DOHH2 (cell line): ENCODE measurements around the gene NEAT1.

Source experiments
- H3F3A ChIP-seq: fragments of 200-600 bp; sonication (generic), shearing (Covaris generic); 2 replicates; pipeline ENCODE4 v1.6.0; 2016; ENCODE audit warnings: antibody characterized with exemption, mild to moderate bottlenecking; ENCODE audit not compliant: control insufficient read depth, insufficient read depth
- H3K27ac ChIP-seq: fragments of 200-600 bp; sonication (generic); 2 replicates; pipeline ENCODE4 v1.5.1; 2014; ENCODE audit warnings: low read depth, mild to moderate bottlenecking, low read length, moderate library complexity
- H3K27me3 ChIP-seq: fragments of 200-600 bp; sonication (generic); 2 replicates; pipeline ENCODE4 v1.6.1; 2014; ENCODE audit warnings: mild to moderate bottlenecking, low read length, mixed read lengths; ENCODE audit not compliant: control insufficient read depth
- H3K36me3 ChIP-seq: fragments of 200-600 bp; sonication (generic); 2 replicates; pipeline ENCODE4 v1.6.1; 2014; ENCODE audit warnings: mild to moderate bottlenecking, low read length, moderate library complexity, mixed read lengths; ENCODE audit not compliant: control insufficient read depth
- H3K4me1 ChIP-seq: fragments of 200-600 bp; sonication (generic); 2 replicates; pipeline ENCODE4 v1.6.1; 2014; ENCODE audit warnings: mild to moderate bottlenecking, low read length, mixed read lengths; ENCODE audit not compliant: control insufficient read depth
- H3K4me2 ChIP-seq: fragments of 200-600 bp; sonication (generic); 2 replicates; pipeline ENCODE4 v1.6.0; 2014; ENCODE audit warnings: mild to moderate bottlenecking, low read length, moderate library complexity
- H3K4me3 ChIP-seq: fragments of 200-600 bp; sonication (generic); 2 replicates; pipeline ENCODE4 v1.5.1; 2014; ENCODE audit warnings: mild to moderate bottlenecking, low read length, mixed read lengths
- H3K79me2 ChIP-seq: fragments of 200-600 bp; sonication (generic); 2 replicates; pipeline ENCODE4 v1.6.1; 2014; ENCODE audit warnings: mild to moderate bottlenecking, low read length, mixed read lengths; ENCODE audit not compliant: control insufficient read depth
- H3K9me2 ChIP-seq: fragments of 200-600 bp; sonication (generic); replicated peaks from 2 replicates; pipeline ENCODE4 v1.6.1; 2014; ENCODE audit warnings: mild to moderate bottlenecking, low read length, mixed read lengths; ENCODE audit not compliant: control insufficient read depth
- H3K9me3 ChIP-seq: fragments of 200-600 bp; sonication (generic); 2 replicates; pipeline ENCODE4 v1.6.1; 2014; ENCODE audit warnings: antibody characterized with exemption, low read length, mixed read lengths; ENCODE audit not compliant: control insufficient read depth, insufficient read depth
- H4K20me1 ChIP-seq: fragments of 200-600 bp; sonication (generic); 2 replicates; pipeline ENCODE4 v1.6.0; 2014; ENCODE audit warnings: low read depth, mild to moderate bottlenecking, antibody characterized with exemption, low read length, moderate library complexity; ENCODE audit not compliant: control insufficient read depth, insufficient read depth
- EZH2phosphoT487 ChIP-seq: fragments of 200-600 bp; sonication (generic); IDR thresholded peaks from 2 replicates; pipeline ENCODE4 v1.6.1; 2017; ENCODE audit warnings: borderline replicate concordance, mild to moderate bottlenecking, antibody characterized with exemption, low read length, moderate library complexity, mixed read lengths
- TF ChIP-seq, protein P1 (sequence below): fragments of 200-600 bp; sonication (generic); IDR thresholded peaks from one replicate; pipeline ENCODE4 v1.5.1; 2014; ENCODE audit warnings: antibody characterized with exemption, mild to moderate bottlenecking, low read depth, low read length; ENCODE audit not compliant: poor library complexity, severe bottlenecking

The NEAT1 gene

DNA sequence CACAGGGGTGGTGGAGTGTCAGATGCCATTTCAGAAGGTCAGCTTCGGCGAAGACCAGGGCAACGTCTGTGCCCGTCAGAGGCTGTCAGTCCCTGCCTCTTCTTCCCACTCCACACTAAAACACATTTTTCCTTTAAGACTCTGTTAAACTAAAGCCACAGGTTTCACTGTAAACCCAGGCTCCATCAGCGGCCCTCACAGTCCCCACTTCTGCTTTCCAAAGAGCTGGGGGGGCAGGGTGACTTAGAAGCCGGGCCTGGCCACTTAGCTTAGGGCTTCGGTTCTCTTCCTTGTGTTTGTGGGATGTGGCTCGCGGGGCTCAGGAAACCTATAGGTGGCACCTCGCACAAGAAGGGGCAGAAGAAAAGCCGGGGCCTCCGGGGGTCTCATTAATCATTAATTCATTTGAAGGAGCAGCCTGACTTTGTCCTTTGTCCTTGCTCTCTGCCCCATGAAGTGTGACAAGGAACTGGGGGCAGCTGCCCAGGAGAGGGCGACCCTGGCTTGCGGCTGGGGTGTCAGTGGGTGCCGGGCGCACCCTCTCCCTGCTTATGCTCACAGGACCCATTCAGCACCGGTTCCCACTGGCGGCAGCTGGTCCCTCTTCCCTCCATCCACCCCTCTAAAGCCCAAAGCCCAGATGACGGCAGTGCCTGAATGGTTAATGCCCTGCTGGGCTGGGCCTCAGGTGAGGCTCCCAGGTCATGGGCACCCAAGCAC is 44.2 kb upstream of the NEAT1 start:
- no peaks in the 10 kb centered on the region for H3K9me2 ChIP-seq
- no peaks in the 10 kb centered on the region for H3F3A ChIP-seq
- H3K4me2 ChIP-seq: peak overlapping the region; percentile 45
- H4K20me1 ChIP-seq: no peaks in the 10 kb centered on the region
- H3K4me3 ChIP-seq: no peak overlapping the region
- H3K9me3 ChIP-seq: no peaks in the 10 kb centered on the region
- no peaks in the 10 kb centered on the region for H3K36me3 ChIP-seq
- peaks cover 44% of the 10 kb centered on the region for H3K4me1 ChIP-seq
- TF ChIP-seq, protein P1, sequence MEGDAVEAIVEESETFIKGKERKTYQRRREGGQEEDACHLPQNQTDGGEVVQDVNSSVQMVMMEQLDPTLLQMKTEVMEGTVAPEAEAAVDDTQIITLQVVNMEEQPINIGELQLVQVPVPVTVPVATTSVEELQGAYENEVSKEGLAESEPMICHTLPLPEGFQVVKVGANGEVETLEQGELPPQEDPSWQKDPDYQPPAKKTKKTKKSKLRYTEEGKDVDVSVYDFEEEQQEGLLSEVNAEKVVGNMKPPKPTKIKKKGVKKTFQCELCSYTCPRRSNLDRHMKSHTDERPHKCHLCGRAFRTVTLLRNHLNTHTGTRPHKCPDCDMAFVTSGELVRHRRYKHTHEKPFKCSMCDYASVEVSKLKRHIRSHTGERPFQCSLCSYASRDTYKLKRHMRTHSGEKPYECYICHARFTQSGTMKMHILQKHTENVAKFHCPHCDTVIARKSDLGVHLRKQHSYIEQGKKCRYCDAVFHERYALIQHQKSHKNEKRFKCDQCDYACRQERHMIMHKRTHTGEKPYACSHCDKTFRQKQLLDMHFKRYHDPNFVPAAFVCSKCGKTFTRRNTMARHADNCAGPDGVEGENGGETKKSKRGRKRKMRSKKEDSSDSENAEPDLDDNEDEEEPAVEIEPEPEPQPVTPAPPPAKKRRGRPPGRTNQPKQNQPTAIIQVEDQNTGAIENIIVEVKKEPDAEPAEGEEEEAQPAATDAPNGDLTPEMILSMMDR: no peak
- TF ChIP-seq EZH2phosphoT487: no peak
- H3K79me2 ChIP-seq: no peaks in the 10 kb centered on the region
- no peaks in the 10 kb centered on the region for H3K27me3 ChIP-seq
- H3K27ac ChIP-seq: peak overlapping the region; percentile 5; the same call in 1 of the 2 replicates

DNA sequence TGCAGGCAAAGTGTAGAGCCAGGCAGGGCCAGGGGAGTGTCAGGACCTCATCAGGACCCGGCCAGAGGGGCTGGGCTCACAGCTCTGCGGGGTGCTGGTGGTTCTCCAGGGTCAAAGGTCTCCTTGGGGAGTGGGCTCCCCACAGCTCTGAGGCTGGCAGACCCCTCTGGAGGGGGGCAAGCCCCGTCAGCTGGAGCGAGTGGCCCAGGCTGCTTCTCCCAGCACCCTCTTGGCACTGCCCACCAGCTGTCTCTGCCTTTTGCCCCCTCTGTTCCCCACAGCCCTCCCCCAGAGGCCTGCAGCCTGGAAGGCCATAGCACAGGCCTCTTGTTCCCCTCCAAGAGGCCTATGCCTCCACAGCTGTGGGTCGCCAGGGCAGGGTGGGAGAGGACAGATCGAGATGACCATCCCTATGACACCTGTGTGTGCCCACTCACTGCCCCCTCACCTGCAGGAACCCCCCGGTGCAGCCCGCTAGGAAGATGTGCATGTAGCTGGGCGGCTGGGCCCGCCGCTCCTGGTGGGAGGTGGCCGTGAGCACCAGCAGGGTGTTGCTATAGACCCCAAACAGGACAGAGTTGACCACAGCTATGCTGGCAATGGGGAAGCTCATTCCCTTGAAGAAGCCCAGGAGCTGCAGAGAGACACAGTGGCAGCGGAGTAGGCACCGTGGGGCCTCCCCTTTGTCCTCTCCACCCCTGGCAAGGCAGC is 43.5 kb upstream of the NEAT1 start:
- Histone ChIP-seq H3F3A (no peaks in the 10 kb centered on the region), H3K27ac (no peak overlapping the region), H3K4me2 (no peak overlapping the region), H3K27me3 (no peaks in the 10 kb centered on the region), H3K4me1 (peaks cover 48% of the 10 kb centered on the region), H4K20me1 (no peaks in the 10 kb centered on the region), H3K9me3 (no peaks in the 10 kb centered on the region), H3K4me3 (no peak overlapping the region), H3K36me3 (no peaks in the 10 kb centered on the region), H3K9me2 (no peaks in the 10 kb centered on the region), H3K79me2 (no peaks in the 10 kb centered on the region)
- TF ChIP-seq, protein P1: no peak
- no peak for TF ChIP-seq EZH2phosphoT487

DNA sequence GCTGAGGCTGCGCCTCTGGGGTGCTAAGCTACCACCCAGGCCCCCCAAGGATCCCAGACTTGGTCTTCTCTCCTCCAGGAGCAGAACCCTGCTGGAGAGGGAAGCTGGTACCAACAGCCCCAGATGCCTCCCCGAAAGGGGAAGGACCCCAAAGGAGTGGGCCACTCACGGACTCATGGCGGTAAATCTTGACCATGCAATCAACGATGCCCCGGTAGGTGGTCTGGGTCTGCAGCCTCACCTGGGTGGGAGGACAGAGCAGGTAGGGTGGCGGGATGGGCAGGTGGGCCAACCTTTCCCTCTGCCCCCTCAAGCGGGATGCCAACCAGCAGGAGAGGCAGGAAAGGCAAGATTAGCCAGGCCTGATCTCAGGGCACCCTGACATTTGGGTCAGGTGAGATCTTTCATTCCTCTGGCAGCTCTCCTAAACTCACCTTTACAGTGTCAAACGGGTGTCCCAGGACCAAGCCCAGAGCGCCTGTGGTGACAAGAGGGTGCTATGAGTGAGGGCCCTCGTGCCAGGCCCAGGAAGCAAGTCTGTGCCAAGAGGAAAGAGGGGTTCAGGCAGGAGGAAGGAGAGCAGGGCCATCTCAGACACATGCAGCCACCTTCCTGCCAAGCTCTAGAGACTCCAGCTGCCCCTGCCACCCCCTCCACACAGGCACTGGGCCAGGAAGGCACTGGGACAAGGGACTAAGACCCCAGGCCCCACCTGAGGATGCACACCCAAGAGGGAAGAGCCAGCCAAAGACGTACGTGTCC is 42.7 kb upstream of the NEAT1 start:
- Histone ChIP-seq H3K27me3 (no peaks in the 10 kb centered on the region), H3K4me1 (peaks cover 56% of the 10 kb centered on the region), H3K79me2 (no peaks in the 10 kb centered on the region), H3K27ac (no peak overlapping the region), H3K4me2 (no peak overlapping the region), H3K9me3 (no peaks in the 10 kb centered on the region), H4K20me1 (no peaks in the 10 kb centered on the region), H3K9me2 (no peaks in the 10 kb centered on the region), H3F3A (peaks cover 4% of the 10 kb centered on the region; the same call in 1 of the 2 replicates), H3K4me3 (no peak overlapping the region), H3K36me3 (no peaks in the 10 kb centered on the region)
- TF ChIP-seq, protein P1: no peak
- no peak for TF ChIP-seq EZH2phosphoT487
